ENCODE data around the gene SLC25A48. TPM values are rescaled to one million over a fixed set of nuclear protein-coding genes. Genes with fewer than 3 reads are reported as not detected.

Gene SLC25A48
- total RNA-seq, 1 donor from 2014 or later: not detected

Small RNA genes within 50 kb of the gene (microRNA-seq; reads per million reads assigned to microRNA genes)
- gene MIR5692C1 (ENCODE audit: unreplicated experiment): not detected

Other genes with a start within 250 kb of the SLC25A48 start
- gene IL9, start 61.2 kb downstream of the SLC25A48 start, total RNA-seq: not detected in 2 replicates
- not detected in 2 replicates for gene LECT2, start 120.3 kb downstream of the SLC25A48 start, total RNA-seq
- gene TGFBI, start 194.3 kb downstream of the SLC25A48 start, total RNA-seq: 267 and 343 TPM in 2 replicates

All from osteocyte (in vitro differentiated cells).